ENCODE results near the gene TFR2.

GRCh38 chr7:100580466-100581283, 60.7 kb downstream of the TFR2 start:
- TF ChIP-seq CTCF (IDR thresholded peaks at IDR 0.05) (no peak), POLR2A (IDR thresholded peaks at IDR 0.05) (no peak)
